ENCODE results near the gene TBXA2R.

TBXA2R gene

DNA sequence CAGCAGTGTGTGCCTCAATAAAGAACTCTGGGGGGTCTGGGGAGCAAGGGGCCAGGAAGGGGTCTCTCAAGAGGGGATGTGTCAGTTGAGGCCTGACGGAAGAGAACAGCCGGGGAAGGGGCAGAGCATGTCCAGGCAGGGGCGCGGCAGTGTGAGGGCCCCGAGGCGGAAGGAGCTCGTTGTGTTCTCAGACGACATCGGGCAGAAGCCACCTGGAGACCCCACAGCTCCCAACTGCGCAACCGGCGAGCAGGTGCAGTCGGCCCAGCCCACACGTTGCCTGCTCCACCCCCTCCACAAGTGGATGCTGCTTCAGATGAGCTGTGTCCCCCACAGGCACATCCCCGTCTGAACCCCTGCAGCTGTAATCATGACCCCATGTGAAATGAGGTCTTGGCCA, 15.0 kb upstream of the TBXA2R start:
- TF ChIP-seq, protein P1, sequence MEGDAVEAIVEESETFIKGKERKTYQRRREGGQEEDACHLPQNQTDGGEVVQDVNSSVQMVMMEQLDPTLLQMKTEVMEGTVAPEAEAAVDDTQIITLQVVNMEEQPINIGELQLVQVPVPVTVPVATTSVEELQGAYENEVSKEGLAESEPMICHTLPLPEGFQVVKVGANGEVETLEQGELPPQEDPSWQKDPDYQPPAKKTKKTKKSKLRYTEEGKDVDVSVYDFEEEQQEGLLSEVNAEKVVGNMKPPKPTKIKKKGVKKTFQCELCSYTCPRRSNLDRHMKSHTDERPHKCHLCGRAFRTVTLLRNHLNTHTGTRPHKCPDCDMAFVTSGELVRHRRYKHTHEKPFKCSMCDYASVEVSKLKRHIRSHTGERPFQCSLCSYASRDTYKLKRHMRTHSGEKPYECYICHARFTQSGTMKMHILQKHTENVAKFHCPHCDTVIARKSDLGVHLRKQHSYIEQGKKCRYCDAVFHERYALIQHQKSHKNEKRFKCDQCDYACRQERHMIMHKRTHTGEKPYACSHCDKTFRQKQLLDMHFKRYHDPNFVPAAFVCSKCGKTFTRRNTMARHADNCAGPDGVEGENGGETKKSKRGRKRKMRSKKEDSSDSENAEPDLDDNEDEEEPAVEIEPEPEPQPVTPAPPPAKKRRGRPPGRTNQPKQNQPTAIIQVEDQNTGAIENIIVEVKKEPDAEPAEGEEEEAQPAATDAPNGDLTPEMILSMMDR (IDR thresholded peaks at IDR 0.05) = no peak
- Histone ChIP-seq H3K79me2 (peaks cover 11% of the 10 kb centered on the region), H3K4me2 (ENCODE audit: low read length) (no peak overlapping the region), H3K9me3 (ENCODE audit: control insufficient read depth, low read length) (no peaks in the 10 kb centered on the region), H3K27ac (no peak overlapping the region), H3K27me3 (ENCODE audit: control insufficient read depth, insufficient read depth, low read length) (no peaks in the 10 kb centered on the region), H3K4me3 (ENCODE audit: low read depth, low read length) (no peak overlapping the region), H3K36me3 (ENCODE audit: control insufficient read depth, insufficient read depth, low read length) (no peaks in the 10 kb centered on the region), H3K4me1 (peaks cover 9% of the 10 kb centered on the region), H3K9ac (no peak overlapping the region), H2AFZ (no peak overlapping the region)

DNA sequence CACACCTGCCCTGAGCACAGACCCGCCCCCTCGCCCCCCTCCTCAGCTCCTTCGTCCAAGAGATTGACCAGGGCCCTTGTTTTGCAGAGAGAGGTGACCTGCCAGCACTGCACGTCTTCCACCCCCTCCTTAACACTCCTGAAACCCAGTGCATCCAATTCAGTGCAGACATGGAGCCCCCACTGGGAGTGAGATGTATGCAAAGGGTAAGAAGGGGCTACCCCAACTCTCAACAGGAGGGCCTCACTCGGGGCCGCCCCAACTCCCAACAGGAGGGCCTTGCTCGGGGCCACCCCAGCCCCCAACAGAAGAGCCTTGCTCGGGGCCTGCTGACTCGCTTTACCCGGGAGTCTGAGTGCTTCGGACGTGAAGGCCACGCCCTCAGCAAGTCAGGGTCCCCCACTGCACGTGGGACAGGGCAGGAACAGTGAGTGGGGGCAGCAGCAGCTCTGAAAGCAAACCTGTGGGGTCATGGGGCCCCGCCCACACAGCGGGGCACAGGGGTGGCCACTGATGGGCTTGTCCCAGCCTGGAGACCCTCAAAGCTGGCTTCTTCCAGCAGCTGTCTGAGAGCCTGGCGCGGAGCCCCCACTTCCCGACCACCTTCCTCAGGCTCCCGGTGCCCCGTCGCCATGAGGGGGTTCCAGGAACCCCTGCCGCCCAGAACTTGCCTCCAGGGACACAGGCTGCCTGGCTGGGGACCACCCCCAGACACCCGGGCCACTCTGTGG, 14.3 kb upstream of the TBXA2R start:
- no peaks in the 10 kb centered on the region for H3K9me3 ChIP-seq (ENCODE audit: control insufficient read depth, low read length)
- no peaks in the 10 kb centered on the region for H3K36me3 ChIP-seq (ENCODE audit: control insufficient read depth, insufficient read depth, low read length)
- TF ChIP-seq, protein P1 (IDR thresholded peaks at IDR 0.05) = no peak

DNA sequence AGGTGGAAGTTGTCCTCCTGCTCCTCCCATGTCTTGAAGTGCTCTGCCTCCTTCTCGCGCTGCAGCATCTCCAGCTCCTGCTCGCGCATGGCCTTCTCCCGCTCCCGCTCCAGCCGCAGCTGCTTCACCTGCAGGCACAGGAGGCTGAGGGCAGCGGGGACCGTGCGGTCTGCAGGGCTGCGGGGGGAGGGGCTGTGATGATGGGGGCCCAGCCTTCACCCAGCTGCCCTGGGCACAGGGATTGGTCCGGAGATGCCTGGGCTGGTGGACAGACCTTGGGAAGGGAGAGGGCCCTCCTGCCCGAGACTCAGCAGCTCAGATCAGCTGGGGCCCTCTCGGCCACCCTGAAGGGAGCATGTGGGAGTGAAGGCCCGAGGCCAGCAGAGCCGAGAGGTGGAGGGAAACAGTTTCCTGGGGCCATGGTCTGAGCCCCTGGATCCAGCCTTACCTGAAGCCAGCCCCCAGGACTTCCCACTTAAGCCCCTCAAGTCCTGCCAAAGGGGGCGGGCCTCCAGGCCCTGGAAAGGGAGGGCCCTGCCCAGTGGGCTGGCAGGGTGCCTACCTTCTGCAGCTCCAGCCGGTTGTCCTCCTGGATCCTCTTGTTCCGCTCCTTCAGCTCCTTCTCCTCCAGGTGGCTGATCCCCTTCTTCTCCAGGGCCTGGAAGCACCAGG, 13.6 kb upstream of the TBXA2R start:
- TF ChIP-seq, protein P1 (IDR thresholded peaks at IDR 0.05) = no peak
- H3K4me2 ChIP-seq (ENCODE audit: low read length) = no peak overlapping the region
- no peak overlapping the region for H2AFZ ChIP-seq
- no peaks in the 10 kb centered on the region for H3K9me3 ChIP-seq (ENCODE audit: control insufficient read depth, low read length)
- no peak overlapping the region for H3K9ac ChIP-seq
- no peaks in the 10 kb centered on the region for H3K36me3 ChIP-seq (ENCODE audit: control insufficient read depth, insufficient read depth, low read length)
- peaks cover 5% of the 10 kb centered on the region for H3K79me2 ChIP-seq
- no peak overlapping the region for H3K4me3 ChIP-seq (ENCODE audit: low read depth, low read length)
- no peaks in the 10 kb centered on the region for H3K27me3 ChIP-seq (ENCODE audit: control insufficient read depth, insufficient read depth, low read length)
- peaks cover 9% of the 10 kb centered on the region for H3K4me1 ChIP-seq
- no peak overlapping the region for H3K27ac ChIP-seq

More for the DNA sequence above, 14.3 kb upstream of the TBXA2R start:
- Histone ChIP-seq H3K9ac (no peak overlapping the region), H2AFZ (no peak overlapping the region), H3K27ac (no peak overlapping the region), H3K79me2 (peaks cover 11% of the 10 kb centered on the region), H3K4me1 (peaks cover 9% of the 10 kb centered on the region), H3K4me2 (ENCODE audit: low read length) (no peak overlapping the region), H3K4me3 (ENCODE audit: low read depth, low read length) (no peak overlapping the region), H3K27me3 (ENCODE audit: control insufficient read depth, insufficient read depth, low read length) (no peaks in the 10 kb centered on the region)

DNA sequence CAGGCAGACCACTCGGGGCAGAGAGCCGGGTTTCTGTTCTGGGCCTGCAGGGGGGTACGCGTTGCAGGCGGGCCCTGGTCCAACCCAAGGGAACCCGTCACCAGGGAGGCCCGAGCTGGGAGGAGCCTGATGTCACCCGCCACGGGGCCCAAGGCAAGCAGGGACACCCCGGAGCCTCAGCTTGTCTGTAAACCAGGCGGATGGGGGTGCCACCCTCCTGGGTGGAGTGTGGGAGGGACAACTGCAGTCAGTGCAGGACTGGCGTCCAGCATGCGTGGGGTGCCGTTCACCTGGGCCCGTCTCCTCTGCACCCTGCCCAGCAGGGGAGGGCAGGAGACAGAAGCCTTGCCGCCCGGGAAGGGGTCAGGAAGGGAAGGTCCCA, 12.9 kb upstream of the TBXA2R start:
- no peaks in the 10 kb centered on the region for H3K36me3 ChIP-seq (ENCODE audit: control insufficient read depth, insufficient read depth, low read length)
- H2AFZ ChIP-seq = no peak overlapping the region

More for the DNA sequence above, 12.9 kb upstream of the TBXA2R start:
- Histone ChIP-seq H3K27ac (no peak overlapping the region), H3K79me2 (no peaks in the 10 kb centered on the region), H3K4me1 (peaks cover 9% of the 10 kb centered on the region), H3K4me2 (ENCODE audit: low read length) (no peak overlapping the region), H3K4me3 (ENCODE audit: low read depth, low read length) (no peak overlapping the region), H3K27me3 (ENCODE audit: control insufficient read depth, insufficient read depth, low read length) (no peaks in the 10 kb centered on the region), H3K9ac (no peak overlapping the region), H3K9me3 (ENCODE audit: control insufficient read depth, low read length) (no peaks in the 10 kb centered on the region)
- TF ChIP-seq, protein P1 (IDR thresholded peaks at IDR 0.05) = no peak

Data from parathyroid adenoma (tissue), 2 donors.